Activated T-helper 1 cell treated with anti-CD3 and anti-CD28 coated beads, Interleukin-2, amount 50 U/mL, for 16 hours (primary cell): Measurements from ENCODE around the gene BCKDK.
"Not testable (repeated sequence)": the region's sequence is repeated elsewhere in the genome, so short reads cannot be mapped to it uniquely, and the experiment has no call there.

Experiments used
- DNase-seq, 2 donors: peaks; one replicate each; pipeline ENCODE4 v3.0.0-alpha.2; 2020; ENCODE audit warnings: low read depth in 1 of 2, low spot score in 1 of 2

Gene BCKDK

DNA sequence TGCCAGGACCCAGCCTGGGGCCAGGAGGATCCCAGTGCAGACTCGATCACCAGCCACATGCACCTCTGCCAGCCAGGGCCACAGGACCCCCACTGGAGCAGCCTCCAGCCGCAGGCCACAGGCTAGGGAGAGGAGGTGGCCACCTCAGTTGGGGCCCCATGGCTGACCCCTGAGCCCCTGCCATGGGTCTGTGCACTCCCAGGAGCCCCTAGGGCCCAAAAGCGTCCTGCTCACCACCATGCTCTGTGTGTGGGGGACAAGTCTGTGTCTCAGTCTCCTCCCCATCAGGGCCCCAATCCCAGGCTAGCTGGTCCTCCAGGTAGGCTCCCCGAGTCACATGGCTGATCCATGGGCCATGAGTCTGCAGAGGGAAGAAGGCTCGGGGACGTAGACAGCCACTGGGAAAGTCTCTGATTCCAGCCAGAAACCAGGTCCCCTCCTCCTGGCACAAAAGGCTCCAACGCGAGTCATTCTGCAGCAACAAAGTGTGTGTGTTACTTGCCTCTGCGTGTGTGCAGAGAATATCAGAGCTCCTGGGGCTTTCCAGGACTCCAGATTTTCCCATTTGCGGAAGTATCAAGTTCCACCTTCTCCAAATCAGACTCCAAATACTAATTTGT lies 33.4 kb downstream of the BCKDK start:
- DNase-seq: no peak

DNA sequence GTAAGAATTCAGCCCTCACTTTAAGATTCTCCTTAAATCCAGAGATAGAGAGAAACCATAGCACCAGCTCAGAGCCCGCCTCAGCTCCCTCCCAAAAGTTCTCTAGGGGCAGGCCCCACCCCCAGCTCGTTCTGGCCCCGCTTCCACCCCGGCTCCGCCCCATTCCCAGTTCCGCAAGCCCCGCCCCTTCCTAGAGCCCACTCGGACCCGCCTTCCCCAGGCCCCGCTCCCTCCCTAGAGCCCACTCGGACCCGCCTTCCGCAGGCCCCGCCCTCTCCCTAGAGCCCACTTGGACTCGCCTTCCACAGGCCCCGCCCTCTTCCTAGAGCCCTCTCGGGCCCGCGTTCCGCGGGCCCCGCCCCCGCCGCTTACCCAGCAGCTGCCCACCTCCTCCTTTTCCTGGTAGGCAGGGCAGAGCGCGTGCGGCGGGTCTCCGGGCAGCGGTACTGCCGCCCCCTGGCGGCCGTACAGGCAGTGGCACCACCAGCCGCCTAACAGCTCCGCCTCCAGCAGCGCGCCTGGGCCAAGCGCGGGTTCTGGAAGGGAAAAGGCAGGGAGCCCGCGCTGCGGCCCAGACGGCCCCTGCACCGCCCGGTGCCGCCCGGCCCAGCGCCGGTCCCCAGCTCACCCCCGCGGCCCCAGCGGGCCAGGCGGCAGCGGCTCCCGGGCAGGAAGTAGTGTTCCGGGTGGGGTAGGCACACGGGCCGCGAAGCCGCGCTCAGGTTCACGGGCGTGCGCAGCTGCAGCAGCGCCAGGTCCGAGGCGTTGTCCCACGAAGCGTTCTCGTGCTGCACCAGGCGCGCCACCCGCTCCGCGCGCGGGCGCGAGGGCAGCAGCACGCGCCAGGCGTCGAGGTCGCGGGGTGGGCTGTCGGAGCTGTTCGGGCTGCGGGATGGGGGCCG lies 34.2 kb downstream of the BCKDK start:
- peak; percentile 92 to 96 for DNase-seq

DNA sequence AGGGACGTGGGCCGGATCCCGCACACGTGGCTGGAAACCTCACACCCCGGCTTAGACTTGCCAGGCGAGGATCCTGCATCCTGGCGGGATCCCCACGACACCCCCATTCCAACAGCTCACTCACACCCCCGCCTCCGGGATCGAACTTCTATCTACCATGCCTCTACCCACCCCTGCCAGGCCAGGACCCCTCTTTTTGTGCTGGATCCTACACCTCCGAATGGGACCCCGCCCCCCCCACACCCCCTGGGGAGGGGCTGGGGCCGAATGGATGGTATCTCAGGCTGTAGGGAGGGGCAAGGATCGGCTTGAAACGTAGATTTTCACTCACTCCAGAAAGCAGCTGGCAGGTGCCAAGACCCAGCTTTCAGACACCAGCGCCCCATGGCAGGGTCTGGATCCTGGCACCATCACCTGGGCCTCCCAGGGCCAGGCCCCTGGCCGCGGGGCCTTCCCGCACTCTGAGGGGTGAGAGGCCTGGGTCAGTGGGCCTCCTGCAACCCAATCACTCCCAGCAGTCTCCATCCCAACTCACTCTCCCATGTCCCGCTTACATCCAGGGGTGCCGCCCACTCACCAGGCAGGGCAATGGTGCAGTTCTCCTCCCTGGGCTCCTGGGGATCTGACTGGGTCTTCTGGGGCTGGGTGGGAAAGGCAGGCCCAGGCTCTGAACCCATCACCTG lies 35.0 kb downstream of the BCKDK start:
- no peak for DNase-seq

GRCh38 chr16:31143694-31144148 lies 35.5 kb downstream of the BCKDK start:
- DNase-seq: no peak

GRCh38 chr16:31144418-31144817 lies 36.2 kb downstream of the BCKDK start:
- not testable (repeated sequence) for DNase-seq

DNA sequence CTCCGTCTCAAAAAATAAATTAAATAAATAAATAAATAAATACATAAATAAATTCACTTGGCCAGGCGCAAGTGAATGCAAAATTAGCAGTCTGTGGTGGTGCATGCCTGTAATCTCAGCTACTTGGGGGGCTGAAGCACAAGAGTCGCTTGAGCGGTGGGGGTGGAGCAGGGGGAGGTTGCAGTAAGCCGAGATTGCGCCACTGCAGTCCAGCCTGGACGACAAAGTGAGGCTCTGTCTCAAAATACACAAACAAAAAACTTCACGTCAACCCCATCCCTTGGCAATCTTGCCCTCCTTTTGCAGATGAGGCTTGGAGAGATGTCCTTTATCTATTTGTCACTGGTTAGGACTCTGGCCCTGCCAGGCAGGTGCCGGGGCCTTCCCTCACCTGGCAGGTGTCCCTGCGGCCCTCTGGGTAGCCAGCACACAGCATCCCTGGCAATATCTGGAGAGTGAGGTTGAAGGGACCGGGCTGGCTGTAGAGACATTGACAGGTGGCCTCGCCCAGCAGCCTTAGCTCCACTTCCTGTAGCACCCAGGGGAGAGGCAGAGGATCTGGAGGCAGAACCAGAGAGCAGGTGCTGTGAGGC lies 37.3 kb downstream of the BCKDK start:
- DNase-seq: no peak

DNA sequence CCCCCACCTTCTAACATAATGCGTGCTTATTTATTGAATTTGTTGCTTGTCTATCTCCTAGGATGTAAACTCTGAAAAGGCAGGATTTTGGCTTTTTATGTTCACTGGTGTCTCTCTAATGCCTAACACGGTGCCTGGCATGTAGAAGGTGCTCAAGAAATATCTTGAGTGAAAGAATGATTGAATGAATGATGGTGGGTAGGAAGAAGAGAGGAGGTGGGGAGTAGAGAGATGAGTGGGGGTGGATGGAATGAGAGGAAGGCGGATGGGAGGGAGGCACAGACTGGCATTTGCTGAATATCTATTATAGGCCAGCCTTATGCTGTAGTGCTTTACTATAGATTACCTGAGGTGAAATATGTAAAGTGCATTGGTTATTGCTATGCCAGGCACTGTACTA lies 39.4 kb downstream of the BCKDK start:
- no peak for DNase-seq

DNA sequence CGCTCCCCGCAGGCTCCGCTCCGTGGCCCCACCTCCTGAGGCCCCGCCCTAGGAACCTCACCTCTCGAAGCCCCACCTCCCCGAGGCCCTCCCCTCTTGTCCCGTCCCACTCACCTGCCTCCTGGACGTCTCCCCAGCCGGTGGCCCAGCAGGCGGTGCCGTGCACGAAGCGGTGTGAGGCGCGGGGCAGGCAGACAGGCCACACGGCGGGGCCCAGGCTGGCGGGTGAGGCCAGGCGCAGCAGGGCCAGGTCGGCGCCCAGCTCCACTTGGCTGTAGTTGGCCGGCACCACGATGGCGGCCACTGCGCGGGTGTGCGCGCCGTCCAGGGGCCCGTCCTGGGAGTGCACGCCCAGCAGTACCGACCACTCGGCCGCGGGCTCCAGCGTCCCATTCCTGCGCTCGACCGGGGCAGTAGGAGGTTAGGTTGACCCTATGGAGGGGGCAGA lies 40.1 kb downstream of the BCKDK start:
- DNase-seq: no peak

- DNase-seq: no peak
Measured at GRCh38 chr16:31148896-31149295, 40.7 kb downstream of the BCKDK start.

GRCh38 chr16:31149332-31149731 lies 41.1 kb downstream of the BCKDK start:
- no peak for DNase-seq

- DNase-seq: no peak
Measured at GRCh38 chr16:31149894-31150890, 42.0 kb downstream of the BCKDK start, which contains the start of gene PRSS36. Gene PRSS36, minus strand, starts transcription at chr16:31150066. Its CDS starts 31 bp downstream, at chr16:31150035.

DNA sequence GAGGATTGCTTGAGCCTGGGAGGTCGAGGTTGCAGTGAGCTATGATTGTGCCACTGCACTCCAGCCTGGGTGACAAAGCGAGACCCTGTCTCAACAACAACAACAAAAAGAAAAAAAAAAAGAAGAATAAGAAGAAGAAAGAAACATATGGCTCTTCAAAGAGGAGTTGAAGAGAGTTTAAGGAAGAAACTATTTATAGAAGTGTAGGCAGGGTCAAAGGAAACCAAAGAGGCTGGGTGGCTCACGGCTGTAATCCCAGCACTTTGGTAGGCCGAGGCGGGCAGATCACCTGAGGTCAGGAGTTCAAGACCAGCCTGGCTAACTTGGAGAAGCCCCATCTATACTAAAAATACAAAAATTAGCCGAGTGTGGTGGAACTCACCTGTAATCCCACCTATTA lies 42.8 kb downstream of the BCKDK start:
- not testable (repeated sequence) for DNase-seq

DNA sequence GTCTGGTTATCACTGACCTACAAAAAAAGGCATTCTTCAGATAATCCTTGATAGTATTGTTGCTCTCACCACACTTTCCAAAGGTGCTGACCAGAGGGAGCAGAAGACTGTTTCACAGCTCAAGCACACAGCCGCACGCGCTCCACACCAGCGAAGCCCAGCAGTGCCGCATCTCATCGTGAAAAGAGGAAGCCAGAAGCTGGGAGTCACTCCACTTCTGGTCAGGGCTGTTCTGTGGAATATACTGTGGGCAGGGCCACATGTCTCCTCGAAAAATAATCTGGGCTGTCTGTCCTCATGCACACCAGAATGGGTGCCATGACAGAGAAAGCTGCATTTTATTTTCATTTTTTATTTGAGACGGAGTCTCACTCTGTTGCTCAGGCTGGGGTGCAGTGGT lies 49.0 kb downstream of the BCKDK start:
- no peak for DNase-seq
